DOHH2 (cell line): ENCODE data around the gene LAGE3.

ENCODE experiments used
- EZH2phosphoT487 ChIP-seq: fragments of 200-600 bp; sonication (generic); IDR thresholded peaks from 2 replicates; pipeline ENCODE4 v1.6.1; 2017; ENCODE audit warnings: borderline replicate concordance, mild to moderate bottlenecking, antibody characterized with exemption, low read length, moderate library complexity, mixed read lengths
- TF ChIP-seq, protein P1 (sequence below): fragments of 200-600 bp; sonication (generic); IDR thresholded peaks from one replicate; pipeline ENCODE4 v1.5.1; 2014; ENCODE audit warnings: antibody characterized with exemption, mild to moderate bottlenecking, low read depth, low read length; ENCODE audit not compliant: poor library complexity, severe bottlenecking

DNA sequence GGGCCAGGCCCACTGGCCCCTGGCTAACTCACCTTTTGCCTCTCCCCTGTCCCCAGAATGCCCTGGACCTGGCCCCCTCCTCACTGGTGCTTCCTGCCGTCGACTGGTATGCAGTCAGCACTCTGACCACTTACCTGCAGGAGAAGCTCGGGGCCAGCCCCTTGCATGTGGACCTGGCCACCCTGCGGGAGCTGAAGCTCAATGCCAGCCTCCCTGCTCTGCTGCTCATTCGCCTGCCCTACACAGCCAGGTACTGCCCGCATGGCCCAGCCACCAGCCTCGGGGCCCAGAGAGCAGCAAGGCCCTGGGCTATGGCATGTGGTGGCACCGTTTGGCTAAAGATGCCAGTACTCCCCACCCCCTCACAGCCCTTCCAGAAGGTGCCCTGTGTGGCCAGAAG lies 46.9 kb downstream of the LAGE3 start:
- TF ChIP-seq, protein P1, sequence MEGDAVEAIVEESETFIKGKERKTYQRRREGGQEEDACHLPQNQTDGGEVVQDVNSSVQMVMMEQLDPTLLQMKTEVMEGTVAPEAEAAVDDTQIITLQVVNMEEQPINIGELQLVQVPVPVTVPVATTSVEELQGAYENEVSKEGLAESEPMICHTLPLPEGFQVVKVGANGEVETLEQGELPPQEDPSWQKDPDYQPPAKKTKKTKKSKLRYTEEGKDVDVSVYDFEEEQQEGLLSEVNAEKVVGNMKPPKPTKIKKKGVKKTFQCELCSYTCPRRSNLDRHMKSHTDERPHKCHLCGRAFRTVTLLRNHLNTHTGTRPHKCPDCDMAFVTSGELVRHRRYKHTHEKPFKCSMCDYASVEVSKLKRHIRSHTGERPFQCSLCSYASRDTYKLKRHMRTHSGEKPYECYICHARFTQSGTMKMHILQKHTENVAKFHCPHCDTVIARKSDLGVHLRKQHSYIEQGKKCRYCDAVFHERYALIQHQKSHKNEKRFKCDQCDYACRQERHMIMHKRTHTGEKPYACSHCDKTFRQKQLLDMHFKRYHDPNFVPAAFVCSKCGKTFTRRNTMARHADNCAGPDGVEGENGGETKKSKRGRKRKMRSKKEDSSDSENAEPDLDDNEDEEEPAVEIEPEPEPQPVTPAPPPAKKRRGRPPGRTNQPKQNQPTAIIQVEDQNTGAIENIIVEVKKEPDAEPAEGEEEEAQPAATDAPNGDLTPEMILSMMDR: no peak
- no peak for TF ChIP-seq EZH2phosphoT487
